ENCODE data around the gene CDC42. TPM values are rescaled to one million over a fixed set of nuclear protein-coding genes. Genes with fewer than 3 reads are reported as not detected.

Gene CDC42
- total and polyA plus RNA-seq, 2 of the 4 experiments (the other 2 are of a cell fraction): 162 to 609 TPM

GRCh38 chr1:22056936-22057335 is 4.4 kb downstream of the CDC42 start:
- Histone ChIP-seq H4K20me1 (ENCODE audit: insufficient read depth, low read length) (peaks cover 85% of the 10 kb centered on the region), H3K23ac (ENCODE audit: low read depth, low read length) (no peak overlapping the region), H3K9me3 (ENCODE audit: control insufficient read depth, insufficient read depth, low read length) (no peaks in the 10 kb centered on the region), H3K4me3 (ENCODE audit: insufficient read depth, low read depth, low read length) (no peak overlapping the region), H3K27me3 (ENCODE audit: control insufficient read depth, insufficient read depth, low read length) (no peaks in the 10 kb centered on the region), H2BK120ac (ENCODE audit: low read depth, low read length) (no peak overlapping the region), H4K5ac (ENCODE audit: low read depth, low read length) (no peak overlapping the region), H4K91ac (ENCODE audit: insufficient read depth, low read depth, low read length) (no peak overlapping the region), H2BK15ac (ENCODE audit: low read depth, low read length) (no peak overlapping the region), H3K4ac (ENCODE audit: low read depth, low read length) (no peak overlapping the region), H3K9ac (ENCODE audit: low read depth, low read length) (no peak overlapping the region), H3K9me1 (ENCODE audit: insufficient read depth, low read length) (peaks cover 5% of the 10 kb centered on the region; the same call in 1 of the 2 replicates), H3K36me3 (ENCODE audit: control insufficient read depth, insufficient read depth, low read length) (peaks cover 9% of the 10 kb centered on the region), H3K18ac (ENCODE audit: low read depth, low read length) (no peak overlapping the region), H2BK20ac (ENCODE audit: low read depth, low read length) (no peak overlapping the region), H2AK9ac (replicated peaks; ENCODE audit: low read depth, low read length, poor library complexity) (no peak overlapping the region), H3K27ac (ENCODE audit: insufficient read depth, low read length) (no peak overlapping the region), H3K56ac (ENCODE audit: extremely low read depth, insufficient read depth, low read length) (no peak overlapping the region), H3K4me1 (ENCODE audit: control insufficient read depth, insufficient read depth, low read length) (peaks cover 7% of the 10 kb centered on the region), H3K4me2 (ENCODE audit: low read depth, low read length) (no peak overlapping the region), H2AFZ (replicated peaks; ENCODE audit: low read length, poor library complexity) (no peak overlapping the region), H2AK5ac (ENCODE audit: low read depth, low read length) (no peak overlapping the region), H3K14ac (replicated peaks; ENCODE audit: low read depth, low read length) (no peak overlapping the region), H3K79me1 (ENCODE audit: low read depth in 1 of 2, low read length in 2 of 2) (peaks cover 3 to 14% of the 10 kb centered on the region in 2 experiments; a peak in 1 of 4 replicates), H4K8ac (ENCODE audit: low read depth in 2 of 2, low read length in 2 of 2) (no peak overlapping the region), H2BK5ac (ENCODE audit: low read depth, low read length, poor library complexity, severe bottlenecking) (no peak overlapping the region)
- WGBS, 2 experiments (ENCODE audit: extremely low coverage in 2 of 2, insufficient read length in 1 of 2): no CpG with 5 or more reads among the region's 2 CpGs
- TF ChIP-seq CTCF (conservative IDR thresholded peaks at IDR 0.05; ENCODE audit: low read depth, low read length): no peak
- TF ChIP-seq MAZ (IDR thresholded peaks at IDR 0.05; ENCODE audit: borderline replicate concordance, low read depth, low read length): no peak
- TF ChIP-seq FOS (IDR thresholded peaks at IDR 0.05; ENCODE audit: low read depth, low read length): no peak
- TF ChIP-seq ELK1 (IDR thresholded peaks at IDR 0.05; ENCODE audit: borderline replicate concordance, low read depth, low read length): no peak
- no peak for TF ChIP-seq POLR2A (IDR thresholded peaks at IDR 0.05; ENCODE audit: low read depth, low read length)
- TF ChIP-seq NFE2L2 (IDR thresholded peaks at IDR 0.05; ENCODE audit: low read depth, low read length): no peak
- no peak for TF ChIP-seq BHLHE40 (IDR thresholded peaks at IDR 0.05; ENCODE audit: low read depth, low read length)
- TF ChIP-seq CEBPB (IDR thresholded peaks at IDR 0.05; ENCODE audit: low read depth, low read length): no peak
- no peak for TF ChIP-seq RFX5 (IDR thresholded peaks at IDR 0.05; ENCODE audit: low read depth, low read length)
- TF ChIP-seq MXI1 (IDR thresholded peaks at IDR 0.05; ENCODE audit: borderline replicate concordance, low read depth, low read length): no peak
- TF ChIP-seq CHD1 (IDR thresholded peaks at IDR 0.05; ENCODE audit: low read depth, low read length): no peak
- TF ChIP-seq USF2 (IDR thresholded peaks at IDR 0.05; ENCODE audit: low read depth, low read length): no peak
- no peak for TF ChIP-seq SMC3 (IDR thresholded peaks at IDR 0.05; ENCODE audit: low read depth, low read length)
- no peak for TF ChIP-seq RCOR1 (IDR thresholded peaks at IDR 0.05; ENCODE audit: insufficient replicate concordance, low read length)
- TF ChIP-seq MAFK (IDR thresholded peaks at IDR 0.05; ENCODE audit: low read depth, low read length): no peak
- BruUV-seq (replicated peaks): no TSS peak
- DNase-seq (no peak), ATAC-seq (ENCODE audit: low read depth) (no peak)
- POLR2A ChIA-PET (ENCODE audit: unreplicated experiment): no interaction called here
- in situ Hi-C loops (cut with MboI; ENCODE audit: low sequenced_read_pairs): no loop called here
- CTCF ChIA-PET: no interaction called here
- dilution Hi-C loops (cut with HindIII; ENCODE audit: low sequenced_read_pairs, unreplicated experiment): no loop called here
- intact Hi-C loops (cut with micrococcal nuclease): no loop called here

Data from IMR-90 (cell line).